ENCODE data around the gene SARDH.

- TF ChIP-seq CTCF (IDR thresholded peaks at IDR 0.05) (no peak), POLR2AphosphoS5 (IDR thresholded peaks at IDR 0.05) (no peak), POLR2A (IDR thresholded peaks at IDR 0.05) (no peak), EP300 (IDR thresholded peaks at IDR 0.05) (no peak)
These were observed 23.6 kb upstream of the SARDH start for GRCh38 chr9:133761641-133762248.
